Measurements from ENCODE around the gene SLC9A3.

The SLC9A3 gene

GRCh38 chr5:472656-473550, 51.3 kb downstream of the SLC9A3 start:
- DNase-seq = peak; percentile 88

GRCh38 chr5:472076-472655, 52.1 kb downstream of the SLC9A3 start:
- no peak for DNase-seq

- no peak for DNase-seq
Observed at GRCh38 chr5:471750-472058, 52.5 kb downstream of the SLC9A3 start.

GRCh38 chr5:470961-471749, 53.1 kb downstream of the SLC9A3 start:
- DNase-seq = no peak

GRCh38 chr5:469752-470483, 54.3 kb downstream of the SLC9A3 start:
- DNase-seq = no peak

- DNase-seq = no peak
Observed at GRCh38 chr5:468401-468800, 55.8 kb downstream of the SLC9A3 start.

- no peak for DNase-seq
Observed at GRCh38 chr5:466661-467310, 57.5 kb downstream of the SLC9A3 start.

- DNase-seq = no peak
Observed at GRCh38 chr5:465591-466403, 58.5 kb downstream of the SLC9A3 start.

GRCh38 chr5:464843-465590, 59.2 kb downstream of the SLC9A3 start:
- DNase-seq = no peak

- DNase-seq = no peak
Observed at GRCh38 chr5:464446-464842, 59.8 kb downstream of the SLC9A3 start.

- peak; percentile 76 for DNase-seq
Observed at GRCh38 chr5:463952-464351, 60.3 kb downstream of the SLC9A3 start.

- DNase-seq = no peak
Observed at GRCh38 chr5:463301-463700, 60.9 kb downstream of the SLC9A3 start.

- DNase-seq = no peak
Observed at GRCh38 chr5:462051-462481, 62.2 kb downstream of the SLC9A3 start.

GRCh38 chr5:460273-460625, 64.0 kb downstream of the SLC9A3 start:
- no peak for DNase-seq

GRCh38 chr5:459562-460272, 64.5 kb downstream of the SLC9A3 start:
- no peak for DNase-seq

GRCh38 chr5:458547-459353, 65.5 kb downstream of the SLC9A3 start:
- DNase-seq = no peak

- no peak for DNase-seq
Observed at GRCh38 chr5:457195-457961, 66.9 kb downstream of the SLC9A3 start.

GRCh38 chr5:456351-457194, 67.7 kb downstream of the SLC9A3 start:
- DNase-seq = no peak

All from CD4-positive, alpha-beta T cell treated with Interleukin-21 for 1 hour (primary cell).